Stimulated activated CD8-positive, alpha-beta memory T cell treated with anti-CD3 and anti-CD28 coated beads, Interleukin-4, amount 100 ng/mL, for 48 hours (primary cell): Measurements from ENCODE around the gene NDUFA13.
"Not testable (repeated sequence)": the region's sequence is repeated elsewhere in the genome, so short reads cannot be mapped to it uniquely, and the experiment has no call there.

Source experiments
- DNase-seq: peaks from one replicate; pipeline ENCODE4 v3.0.0-alpha.2; 2020

NDUFA13 gene

DNA sequence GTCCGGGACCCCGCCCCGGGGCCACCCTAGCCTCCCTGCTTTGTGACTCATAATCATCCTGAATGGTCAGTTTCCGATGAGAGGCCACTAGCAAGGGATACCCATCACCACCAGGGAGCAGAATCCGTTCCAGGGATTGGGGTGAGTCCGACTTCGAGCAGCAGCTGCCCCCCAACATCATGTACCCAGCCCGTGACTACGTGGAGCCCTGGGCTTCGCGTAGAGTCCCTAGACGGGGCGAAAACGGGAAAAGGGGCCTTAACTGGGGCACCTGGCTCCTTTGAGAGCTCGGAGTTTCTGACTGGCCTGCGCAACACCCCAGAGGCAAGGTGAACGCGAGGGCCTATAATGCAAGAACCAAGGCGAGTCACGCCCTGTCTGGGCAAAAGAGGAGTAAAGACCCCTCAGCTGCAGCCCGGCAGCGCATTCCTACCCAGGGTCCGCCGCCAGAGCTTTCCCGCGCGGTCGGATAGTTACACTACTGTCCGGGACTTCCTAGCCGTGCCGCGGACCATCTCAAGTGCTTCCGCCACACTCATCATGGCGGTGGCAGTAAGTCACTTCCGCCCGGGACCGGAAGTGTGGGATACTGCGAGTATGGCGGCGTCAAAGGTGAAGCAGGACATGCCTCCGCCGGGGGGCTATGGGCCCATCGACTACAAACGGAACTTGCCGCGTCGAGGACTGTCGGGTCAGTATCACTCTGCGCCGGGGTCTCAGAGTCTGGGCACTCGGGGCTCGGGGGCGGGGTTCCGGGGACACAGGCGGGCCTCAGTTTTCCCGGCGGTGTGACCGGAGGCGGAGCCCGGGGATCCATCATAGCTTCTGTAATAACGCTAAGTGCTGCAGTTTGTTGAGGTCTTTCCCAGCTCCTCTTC lies at the start of gene NDUFA13:
Gene NDUFA13 (plus strand): TSS at position 584 of the 878 bp plus-strand sequence. CDS start 14 bp downstream, at position 598.
- peak; percentile 98 for DNase-seq

DNA sequence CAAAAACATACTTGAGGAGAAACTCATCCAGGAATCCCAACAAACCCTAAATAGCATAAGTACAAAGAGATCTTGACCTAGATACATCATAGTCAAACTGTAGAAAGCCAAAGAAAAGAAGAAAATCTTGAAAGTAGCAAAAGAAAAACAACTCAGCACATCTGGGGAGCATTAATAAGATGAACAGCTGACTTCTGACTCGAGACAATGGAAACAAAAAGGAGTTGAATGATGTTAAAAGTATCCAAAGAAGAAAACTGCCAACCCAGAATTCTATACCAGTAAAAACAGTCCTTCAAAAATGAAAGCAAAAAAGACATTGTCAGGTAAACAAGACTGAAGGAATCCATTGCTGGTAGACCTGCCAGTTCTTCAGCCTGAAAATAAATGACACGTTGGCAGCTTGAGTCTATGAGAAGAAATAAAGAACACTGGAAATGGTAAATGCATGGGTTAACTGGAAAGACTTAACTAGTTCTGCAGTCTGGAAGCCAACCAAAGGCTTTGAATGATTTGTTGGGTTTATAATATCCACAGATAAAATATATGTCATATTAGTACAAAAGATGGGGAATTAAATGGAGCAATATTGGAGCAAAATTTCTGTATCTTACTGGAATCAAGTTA lies 47.5 kb upstream of the NDUFA13 start:
- DNase-seq = no peak

DNA sequence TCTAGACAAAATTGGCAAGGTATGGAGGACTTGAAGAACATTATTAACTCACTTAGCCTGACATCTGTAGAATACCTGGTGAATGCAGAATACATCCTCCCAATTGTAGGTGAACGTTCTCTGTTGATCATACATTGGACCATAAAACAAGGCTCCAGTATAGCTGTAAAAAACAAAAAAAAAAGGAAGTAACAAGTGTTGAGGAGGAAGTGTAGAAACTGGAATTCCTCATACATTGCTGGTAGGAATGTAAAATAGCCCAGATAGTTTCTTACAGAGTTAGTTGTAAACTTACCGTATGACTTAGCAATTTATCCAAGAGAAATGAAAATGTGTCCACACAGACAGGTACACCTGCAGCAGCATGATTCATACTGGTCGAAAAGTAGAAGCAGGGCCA lies 45.4 kb upstream of the NDUFA13 start:
- DNase-seq = no peak

DNA sequence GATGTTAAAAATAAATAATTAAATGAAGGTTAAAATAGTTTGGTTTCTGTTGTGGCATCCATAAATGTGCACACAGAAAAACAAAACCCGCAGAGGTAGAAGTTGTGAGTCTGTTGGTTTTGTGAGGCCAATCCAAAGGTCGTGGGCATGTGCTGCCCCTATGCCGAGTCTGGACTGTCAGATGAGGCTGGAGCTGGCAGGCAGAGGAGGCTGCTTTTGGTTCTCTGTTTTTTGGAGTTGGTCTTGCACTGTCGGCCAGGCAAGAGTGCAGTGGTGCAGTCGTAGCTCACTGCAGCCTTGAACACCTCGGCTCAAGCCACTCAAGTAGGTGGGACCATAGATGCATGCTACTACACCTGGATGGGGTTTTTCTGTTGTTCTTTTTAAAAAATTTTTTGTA lies 44.3 kb upstream of the NDUFA13 start:
- no peak for DNase-seq

DNA sequence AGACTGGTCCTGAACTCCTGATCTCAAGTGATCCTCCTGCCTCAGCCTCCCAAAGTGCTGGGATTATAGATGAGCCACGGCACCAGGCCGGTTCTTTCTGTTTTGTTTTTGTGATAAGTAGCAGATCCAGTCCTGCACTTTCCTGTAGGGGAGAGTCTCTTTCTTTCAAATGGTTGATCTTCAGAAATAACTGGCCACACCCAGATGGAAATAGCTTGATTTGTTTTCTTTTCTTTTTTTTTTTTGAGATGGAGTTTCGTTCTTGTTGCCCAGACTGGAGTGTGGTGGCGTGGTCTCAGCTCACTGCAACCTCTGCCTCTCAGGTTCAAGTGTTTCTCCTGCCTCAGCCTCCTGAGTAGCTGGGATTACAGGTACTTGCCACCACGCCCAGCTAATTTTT lies 43.9 kb upstream of the NDUFA13 start:
- not testable (repeated sequence) for DNase-seq

DNA sequence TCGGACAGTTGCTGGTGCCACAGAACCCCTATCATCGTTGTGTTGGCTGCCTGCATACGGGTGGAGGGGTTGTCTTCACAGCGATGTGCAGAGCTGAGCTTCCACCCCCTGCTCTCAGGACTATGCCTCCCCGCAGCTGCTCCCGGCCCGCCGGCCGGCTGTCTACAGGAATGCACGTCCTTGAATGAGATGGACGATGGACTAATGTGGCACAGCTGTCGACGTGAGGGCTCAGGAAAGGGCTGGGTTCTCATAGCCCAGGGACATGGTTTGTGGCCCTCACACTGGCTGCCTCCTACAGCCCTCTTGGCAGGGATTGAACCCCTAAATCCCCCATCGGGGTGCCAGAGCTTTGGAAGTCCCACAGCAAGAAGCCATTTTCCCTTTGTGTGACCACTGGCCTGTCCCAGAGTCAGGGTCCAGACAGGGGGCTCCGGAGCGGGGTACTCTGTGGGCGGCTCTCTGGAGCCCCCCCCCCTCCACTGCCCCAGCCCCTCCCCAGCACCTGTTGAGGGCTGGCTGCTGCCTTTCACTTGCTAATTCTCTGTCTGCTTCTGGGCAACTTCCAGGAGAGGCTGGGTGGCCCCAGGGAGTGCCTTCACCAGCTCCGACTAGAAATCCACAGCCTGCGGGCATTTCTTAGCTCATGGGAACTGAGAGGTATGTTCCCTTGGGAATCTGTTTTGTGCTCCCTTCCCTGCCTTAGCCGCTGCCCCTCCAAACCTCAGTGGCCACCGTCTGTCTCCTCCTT lies 40.8 kb upstream of the NDUFA13 start:
- DNase-seq = no peak

DNA sequence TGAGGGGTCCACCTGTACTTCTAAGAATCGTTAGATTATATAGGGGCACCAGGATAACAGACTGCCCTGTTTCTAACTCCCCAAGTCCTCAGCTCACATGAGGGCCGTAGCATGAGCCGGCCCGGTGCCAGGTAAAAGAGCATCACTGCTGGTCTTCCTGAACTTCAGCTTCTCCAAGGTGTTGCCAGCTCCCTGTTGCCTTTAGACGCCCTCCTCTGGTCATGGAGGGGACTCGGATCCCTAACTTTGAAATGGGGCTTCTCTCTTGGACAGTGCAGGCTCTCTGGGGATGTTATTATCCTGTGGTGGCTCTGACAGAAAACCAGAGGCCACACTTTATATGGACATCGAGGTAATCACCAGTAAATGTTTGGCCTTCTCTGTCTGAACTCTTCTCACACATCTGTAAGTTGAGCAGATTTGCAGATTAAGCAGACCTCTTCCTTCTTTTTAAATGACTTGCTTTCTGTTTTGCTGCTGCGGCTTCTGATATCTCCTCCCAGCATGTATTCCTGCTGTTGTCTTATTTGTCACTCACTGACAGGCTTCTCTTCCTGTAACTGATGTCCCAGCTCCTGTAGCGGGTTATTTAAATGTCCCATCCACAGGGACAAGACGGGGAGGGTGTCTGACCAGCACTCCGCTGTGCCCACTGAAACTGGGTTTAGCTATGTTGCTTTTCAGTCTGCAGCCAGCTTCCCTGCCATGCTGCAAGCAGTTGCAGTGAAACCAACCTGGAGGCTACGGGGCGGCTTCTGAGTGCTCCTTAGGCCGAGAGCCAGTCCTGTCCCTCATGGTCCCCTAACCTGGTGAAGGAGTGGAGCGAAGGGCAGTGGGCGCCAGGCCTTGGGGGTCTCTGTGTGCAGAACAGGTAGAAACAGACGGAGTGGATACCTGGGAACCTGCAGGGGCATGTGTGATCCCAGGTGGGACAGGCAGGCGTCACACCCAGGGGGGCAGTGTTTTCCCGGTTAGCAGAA lies 39.9 kb upstream of the NDUFA13 start:
- DNase-seq = no peak

DNA sequence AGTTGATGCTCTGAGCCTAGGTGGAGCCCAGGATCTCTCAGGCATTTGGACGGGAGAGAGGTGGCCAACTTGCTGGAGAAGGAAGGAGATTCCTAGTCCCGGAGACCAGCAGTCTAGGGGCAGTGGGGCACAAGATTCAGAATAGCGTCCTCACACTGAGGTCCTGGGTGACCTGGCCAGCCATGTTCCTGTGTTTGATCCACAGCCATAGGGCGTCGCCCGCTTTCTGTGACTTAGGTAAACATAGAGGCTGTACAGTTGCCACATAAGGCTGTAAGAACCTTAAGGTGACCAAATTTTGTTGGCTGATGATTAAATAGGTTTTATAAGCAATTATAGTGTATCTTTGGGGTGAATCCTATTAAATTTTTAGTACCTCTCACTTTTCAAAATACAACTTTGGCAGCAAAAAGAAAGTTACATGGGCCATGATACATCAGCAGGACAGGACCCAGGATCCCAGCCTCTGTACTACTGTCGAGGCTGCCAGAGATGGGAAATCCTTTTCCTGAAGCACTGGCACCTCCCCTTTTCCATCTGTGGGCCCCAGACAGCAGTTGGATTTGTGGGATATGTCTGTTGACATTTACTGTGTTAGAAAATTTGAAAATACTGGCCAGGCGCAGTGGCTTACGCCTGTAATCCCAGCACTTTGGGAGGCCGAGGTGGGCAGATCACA lies 38.2 kb upstream of the NDUFA13 start:
- no peak for DNase-seq

DNA sequence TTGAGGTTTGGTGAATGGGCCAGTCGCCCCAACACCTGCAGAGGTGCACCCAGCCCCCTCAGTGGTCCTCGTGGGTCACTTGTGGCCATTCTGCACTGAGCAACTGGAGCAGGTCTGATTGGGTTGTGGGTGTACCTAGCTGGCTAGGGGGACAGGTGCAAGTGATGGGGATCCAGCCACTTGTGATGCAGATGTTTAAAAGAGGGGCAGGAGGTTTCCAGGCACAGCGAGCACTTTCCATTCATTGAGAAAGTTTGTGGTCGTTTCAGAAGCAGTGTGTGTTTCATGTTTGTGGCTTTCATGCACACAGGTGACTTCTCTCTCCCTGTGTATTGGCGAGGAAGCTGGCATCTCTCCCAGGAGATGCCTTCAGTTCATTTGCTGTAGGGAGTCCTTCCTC lies 35.3 kb upstream of the NDUFA13 start:
- no peak for DNase-seq

DNA sequence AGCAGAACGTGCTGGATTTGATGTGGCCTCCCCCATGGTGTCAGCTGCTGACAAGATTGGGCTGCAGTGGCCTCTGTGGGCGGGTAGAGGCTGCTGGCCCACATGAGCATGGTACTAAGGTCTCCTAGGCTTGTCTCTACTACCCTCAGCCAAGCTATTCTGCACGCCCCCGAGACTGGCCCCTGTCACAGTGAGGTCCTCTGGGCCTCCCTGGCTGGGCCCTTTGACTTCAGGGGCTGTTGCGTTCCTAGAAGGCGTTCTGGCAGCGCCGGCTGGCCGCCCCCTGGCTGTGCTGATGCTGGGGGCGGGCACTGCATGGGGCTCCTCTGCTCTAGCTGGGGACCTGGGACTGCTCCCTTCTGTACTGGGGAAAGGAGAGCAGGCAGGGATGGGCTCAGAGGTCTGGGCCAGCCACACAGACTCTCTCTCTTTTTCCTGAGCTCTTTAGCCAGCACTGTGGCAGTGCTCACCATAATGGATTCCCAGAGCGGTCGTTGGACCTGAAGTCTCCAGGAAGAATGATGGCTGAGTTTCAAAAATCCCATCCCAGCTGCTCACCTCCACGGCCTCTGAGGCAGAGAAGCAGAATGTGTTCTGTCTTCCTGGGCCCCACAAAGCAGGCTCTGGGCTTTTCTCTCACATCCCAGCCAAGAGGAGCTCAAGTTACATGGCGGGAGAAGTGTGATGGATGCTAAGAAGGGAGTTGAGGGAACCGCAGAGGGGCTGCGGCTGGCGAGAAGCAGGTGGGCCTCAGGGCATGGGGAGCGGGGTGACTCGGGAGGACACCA lies 33.0 kb upstream of the NDUFA13 start:
- DNase-seq = no peak

DNA sequence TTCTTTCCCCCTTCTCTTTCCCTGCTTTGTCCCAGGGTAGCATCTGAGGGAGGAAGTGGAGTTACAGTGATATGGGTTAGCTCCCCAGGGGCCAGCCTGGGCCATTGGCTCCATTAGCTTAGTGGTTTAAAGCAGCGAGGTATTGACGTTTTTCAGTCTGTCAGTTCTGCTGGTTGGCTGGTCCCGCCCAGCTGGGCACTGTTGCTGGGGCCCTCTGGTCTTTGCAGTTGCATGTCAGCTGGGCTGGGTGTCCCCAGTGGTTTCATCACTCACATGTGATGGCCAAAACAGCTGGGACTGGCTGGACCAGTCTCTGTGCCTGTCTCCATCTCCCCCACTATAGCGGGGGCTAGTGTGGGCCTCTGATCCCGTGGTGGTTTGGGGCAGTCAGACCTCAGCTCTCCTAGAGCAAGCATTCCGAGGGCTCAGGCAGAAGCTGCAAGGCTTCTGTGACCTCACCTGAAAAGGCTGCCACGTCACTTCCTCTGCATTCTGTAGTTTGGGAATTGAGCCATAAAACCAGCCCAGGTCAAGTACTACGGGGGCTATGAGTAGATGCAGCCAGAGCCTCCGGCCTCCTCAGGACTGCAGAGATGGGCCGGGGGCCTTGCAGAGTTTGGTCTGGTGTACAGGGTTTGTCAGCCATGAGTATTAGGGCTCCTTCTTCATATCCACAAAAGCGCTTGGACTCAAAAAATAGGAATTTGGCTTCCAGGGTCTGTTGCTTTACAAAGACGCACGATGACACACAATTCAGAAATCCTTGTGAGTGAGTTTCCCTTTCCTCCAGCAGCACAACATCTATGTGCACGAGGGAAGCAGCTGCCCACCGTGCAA lies 30.6 kb upstream of the NDUFA13 start:
- no peak for DNase-seq

DNA sequence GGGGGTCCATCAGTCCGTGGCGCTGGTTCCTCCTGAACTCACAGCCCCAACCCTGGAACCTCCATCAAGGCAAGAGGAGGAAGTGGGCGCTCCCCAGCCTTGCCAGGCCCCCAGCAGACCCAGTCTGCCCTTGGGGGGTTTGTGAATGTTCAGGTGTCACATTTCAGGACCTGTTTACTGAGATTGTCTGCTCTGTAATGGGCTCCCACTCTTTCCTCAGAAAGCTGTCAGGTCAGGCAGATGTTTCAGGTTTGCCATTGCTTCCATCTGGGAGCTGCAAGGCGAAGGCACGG lies 30.1 kb upstream of the NDUFA13 start:
- no peak for DNase-seq

DNA sequence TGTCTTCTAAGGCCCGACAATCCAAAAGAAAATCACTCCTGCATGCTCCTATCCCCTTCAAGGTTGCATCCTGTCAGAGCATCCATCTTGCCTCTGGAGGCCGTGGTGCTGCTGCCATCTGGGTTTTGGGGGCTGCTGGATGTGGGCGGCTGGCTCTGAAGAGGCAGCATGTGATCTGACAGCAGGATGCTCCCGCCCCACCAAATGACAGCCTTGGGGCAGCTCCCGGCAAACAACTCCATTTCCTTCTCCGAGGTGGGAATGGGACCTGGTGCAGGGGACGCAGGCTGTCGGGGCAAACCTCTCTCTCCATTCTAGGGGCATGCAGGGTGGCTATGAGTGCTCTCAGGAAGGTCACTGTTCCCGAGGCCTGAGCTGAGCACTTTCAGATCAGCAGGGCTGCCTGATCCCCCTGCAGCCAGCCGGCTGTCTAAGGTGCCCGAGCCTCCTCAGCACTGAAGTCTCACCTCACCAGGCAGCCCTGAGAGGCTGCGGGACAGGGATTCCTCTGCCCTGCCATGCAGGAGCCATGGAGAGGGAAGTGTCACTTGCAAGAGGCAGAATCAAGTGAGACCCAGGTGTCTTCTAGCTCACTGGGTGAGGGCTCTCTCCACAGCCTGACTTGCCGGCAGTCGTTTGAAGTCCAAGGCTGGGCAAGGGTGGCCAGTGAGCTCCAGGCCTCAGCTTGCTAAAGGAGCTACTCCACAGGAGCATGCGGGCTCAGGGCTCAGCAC lies 29.5 kb upstream of the NDUFA13 start:
- DNase-seq = no peak

DNA sequence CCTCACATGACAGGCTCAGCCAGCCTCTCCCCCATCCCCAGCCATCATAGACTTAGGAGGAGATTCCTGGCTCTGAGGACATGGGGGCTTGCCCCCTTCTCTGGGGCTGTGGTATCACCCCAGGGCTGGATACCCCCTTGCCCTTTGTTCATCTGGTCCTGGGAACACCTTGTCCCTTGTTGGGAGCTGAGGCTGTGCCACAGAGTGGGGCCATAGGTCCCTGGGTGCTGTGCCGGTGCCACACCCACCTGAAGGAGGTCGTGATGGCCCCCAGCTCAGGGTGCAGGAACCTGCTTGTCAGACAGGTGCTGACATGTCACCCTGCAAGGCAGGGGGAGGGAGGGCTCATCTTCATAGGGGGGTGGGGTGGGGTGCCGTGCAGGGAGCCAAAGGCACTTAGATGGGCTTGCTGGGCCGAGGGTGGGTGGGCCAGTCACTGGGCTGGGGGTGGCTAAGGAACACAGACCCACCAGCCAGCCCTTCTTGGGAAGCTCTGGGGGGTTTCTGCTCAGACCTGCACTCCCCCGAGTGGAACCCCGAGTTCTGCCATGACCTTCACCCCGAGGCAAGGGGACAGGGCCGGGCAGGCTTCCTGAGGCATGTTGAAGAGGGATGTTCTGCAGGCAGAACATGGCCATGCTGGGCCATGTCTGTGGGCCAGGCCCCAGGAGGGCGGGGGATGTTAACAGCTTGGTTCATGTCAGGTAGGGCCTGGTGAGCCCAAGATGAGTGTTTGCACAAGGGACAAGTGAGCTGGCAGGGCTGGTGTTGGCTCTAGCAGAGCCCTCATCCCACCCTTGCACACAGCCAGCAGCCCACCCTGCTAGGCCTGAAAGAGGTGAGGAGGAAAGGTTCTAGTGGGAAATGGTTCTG lies 28.7 kb upstream of the NDUFA13 start:
- no peak for DNase-seq

DNA sequence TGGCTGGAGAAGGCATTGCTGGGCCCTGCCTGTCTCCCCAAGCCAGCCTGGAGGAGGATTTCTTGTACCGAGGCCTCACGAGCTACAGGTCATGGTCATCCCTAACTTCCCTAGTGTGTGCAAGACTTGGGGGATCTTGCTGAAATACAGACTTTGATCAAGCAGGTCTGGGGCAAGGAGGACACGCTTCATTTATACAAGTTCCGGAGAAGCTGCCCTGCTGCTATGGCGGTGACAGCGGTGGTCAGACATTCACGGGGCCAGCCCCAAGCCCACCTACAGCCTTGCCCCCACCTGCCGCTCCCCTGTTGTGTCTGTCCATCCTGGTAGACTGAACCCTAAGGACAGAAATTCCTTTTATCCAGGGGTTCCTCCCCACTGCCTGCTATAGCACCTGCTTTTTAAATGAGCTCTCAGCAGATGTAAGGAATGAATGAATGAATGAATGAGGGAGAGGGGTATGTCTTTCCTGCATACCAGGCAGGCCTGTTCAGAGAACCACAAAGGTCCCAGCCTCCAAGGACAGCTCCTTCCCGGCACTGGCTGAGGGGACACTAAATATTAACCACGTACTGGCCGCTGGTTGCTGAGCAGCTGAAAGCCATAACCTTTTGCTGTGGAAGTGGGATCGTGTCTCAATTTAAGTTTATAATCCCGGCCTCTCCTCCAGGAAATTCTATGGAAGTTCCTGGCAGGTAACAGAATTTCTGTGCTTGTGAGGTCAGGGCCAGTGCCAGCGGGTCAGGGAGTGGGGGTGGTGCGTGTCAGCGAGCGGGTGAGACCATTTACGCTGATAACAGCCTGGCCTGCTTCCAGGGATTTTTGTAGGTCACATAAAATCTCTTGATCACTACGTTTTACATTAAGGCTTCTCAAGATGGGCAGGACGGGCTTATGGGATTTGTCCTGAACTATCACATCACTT lies 27.8 kb upstream of the NDUFA13 start:
- DNase-seq = no peak

DNA sequence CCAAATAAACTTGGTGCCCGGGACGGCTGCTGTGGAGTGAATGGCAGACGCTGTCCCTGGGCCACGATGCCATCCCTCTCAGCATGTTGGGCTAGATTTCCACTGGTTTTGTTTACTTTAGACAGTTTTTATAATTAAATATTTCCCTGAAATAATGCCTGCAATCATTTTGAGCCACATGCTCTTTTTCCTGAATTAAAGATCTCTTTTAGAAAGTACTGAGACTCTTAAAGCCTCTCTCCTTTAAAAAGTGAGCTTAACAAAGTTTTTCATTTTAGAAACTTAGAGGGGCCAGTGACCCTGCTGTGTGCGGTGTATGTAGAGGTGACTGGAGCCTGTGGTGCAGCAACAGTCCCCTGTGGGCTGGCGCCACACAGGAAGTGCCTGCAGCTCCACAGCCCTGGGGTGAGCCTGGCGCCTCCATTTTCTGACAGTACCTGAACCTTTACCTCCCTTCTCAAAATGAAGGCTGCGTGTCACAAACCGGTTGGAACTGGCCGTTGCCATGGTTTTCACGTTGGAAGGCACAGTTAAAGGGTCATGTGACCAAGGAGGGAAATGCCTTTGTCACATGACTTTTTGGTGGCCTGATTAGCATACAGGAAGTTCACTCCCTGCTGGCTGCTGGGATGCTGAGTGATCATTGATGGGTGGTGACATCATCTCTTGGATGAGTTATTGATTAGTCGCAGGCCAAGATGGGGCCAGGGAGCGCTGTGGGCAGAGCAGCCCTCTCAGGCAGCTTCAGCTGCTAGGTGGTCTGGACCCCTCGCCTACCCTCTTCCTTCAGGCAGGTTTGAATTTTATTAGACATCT lies 26.9 kb upstream of the NDUFA13 start:
- peak; percentile 88 for DNase-seq
